ENCODE results near the gene ITGB4.
A peak's percentile ranks its signal among the peaks of the same experiment; 100 is the strongest.

Gene ITGB4

DNA sequence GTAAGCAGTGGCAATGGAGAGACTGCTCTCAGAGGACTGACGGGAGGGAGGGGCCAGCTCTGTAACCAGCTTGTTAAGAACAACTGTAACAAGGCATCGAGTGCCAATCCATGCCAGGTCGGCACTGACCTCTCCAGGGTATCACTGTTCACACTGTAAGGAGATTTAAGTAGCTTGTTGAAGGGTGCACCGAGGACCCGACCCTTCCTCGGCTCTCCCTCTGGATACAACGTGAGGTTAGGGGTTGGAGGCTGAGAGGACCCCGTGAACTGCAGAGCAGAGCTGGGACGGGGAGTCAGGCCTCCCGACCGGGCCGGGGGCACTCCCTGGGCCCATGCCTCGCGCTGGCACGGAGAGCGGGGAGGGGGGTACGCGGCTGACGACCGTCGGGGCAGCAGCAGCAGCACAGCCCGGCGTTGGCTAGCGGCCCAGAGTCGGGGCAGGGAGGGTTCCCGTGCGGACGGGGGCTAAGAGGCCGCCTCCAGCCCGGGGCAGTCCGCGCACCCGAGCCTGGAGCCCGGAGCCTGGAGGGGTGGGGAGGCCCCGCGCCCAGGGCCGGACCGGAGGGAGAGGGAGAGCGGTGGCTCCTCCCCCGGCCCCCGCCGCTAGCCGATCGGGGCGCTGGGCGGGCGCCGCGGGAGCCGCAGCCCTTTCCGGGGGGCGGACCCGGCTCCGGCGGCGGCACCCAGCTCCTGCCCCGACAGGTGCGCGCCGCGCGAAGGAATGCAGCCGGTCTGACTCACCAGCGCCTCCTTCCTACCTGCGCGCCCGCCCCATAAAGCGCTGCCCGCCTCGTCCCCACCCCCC, at the start of gene ITGB4:
TSS of gene ITGB4 (plus strand) at position 804 of the 807 bp plus-strand sequence. CDS start 3,245 bp downstream, outside the sequence.
- DNase-seq = peak; percentile 21

DNA sequence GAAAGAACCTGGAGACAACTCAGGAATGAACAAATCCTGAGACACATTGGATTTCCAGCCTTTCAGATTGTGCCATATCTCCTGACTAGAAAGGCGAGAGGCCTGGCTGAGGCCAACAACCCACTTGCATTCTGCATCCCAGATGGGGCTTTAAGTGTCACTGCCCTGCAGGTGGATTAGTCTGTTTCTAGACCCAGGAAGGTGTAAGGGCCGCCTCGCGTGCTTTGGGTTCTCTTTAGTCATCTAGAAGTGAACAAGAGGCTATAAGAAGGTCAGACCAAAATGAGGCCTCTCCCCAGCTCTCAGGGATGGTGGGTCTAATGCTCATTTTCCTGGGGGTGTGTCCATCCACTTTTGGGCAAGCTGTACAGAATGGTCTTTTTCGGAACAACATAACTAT, 49.2 kb upstream of the ITGB4 start:
- no peak for DNase-seq

GRCh38 chr17:75673487-75673886, 47.8 kb upstream of the ITGB4 start:
- no peak for DNase-seq

DNA sequence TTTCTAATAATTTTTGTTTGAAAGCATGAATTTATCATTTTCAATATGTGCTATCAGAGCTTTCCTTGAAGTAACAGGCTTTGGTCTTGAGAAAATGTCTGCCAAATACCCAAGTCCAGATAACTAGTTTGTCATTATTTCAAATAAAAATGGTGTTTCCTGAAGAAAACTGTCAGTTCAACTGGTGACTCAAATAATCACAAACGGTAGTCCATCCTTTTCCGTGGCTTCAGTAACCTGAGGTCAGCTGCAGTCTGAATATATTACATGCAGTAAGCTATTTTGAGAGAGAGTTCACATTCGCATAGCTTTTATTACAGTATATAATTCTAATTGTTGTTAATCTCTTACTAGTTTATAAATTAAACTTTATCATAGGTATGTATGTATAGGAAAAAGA, 44.8 kb upstream of the ITGB4 start:
- no peak for DNase-seq

GRCh38 chr17:75679706-75680211, 41.5 kb upstream of the ITGB4 start:
- no peak for DNase-seq

DNA sequence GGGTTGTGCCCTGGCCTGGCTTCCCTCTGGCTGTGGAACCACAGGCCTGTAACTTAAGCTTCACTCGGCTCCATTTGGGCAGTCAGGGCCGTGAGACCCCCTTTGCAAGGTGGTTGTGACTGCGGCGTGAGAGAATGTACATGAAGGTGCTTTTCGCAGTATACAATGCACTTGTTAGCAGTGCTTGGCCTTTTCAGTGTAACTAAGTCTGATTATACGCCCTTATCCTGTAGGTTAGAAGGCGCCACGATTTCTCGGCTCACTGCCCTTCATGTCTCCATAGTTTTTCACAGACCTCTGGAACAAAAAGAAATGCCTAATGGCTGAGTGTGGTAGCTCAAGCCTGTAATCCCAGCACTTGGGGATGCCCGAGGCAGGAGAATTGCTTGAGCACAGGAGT, 40.8 kb upstream of the ITGB4 start:
- DNase-seq = no peak

GRCh38 chr17:75681289-75681688, 40.0 kb upstream of the ITGB4 start:
- DNase-seq = no peak

- DNase-seq = no peak
These were observed 37.7 kb upstream of the ITGB4 start for GRCh38 chr17:75683583-75683982.

DNA sequence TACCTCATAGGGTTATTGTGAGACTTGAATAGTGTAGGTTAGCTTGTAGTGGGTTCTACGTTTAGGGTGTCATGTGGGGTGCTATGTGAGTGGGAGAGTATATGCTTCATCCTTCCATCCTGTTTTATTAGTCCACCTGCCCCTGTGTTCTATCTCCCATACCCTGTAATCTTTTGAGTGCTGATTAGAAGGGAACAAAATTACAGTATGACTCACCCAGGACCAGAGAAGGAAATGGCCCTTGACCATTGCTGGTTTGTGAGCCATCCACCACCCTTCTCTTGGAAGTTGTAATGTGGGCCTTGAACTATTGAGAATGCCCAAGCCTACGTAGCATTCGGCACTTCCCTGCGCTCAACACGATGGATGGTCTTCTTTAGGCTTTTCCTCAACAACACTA, 37.0 kb upstream of the ITGB4 start:
- DNase-seq = no peak

GRCh38 chr17:75684924-75685323, 36.3 kb upstream of the ITGB4 start:
- no peak for DNase-seq

GRCh38 chr17:75685499-75685898, 35.8 kb upstream of the ITGB4 start:
- DNase-seq = no peak

- no peak for DNase-seq
These were observed 32.9 kb upstream of the ITGB4 start for GRCh38 chr17:75688209-75688825.

- no peak for DNase-seq
These were observed 31.8 kb upstream of the ITGB4 start for GRCh38 chr17:75689441-75689873.

- DNase-seq = no peak
These were observed 29.9 kb upstream of the ITGB4 start for GRCh38 chr17:75691371-75691791.

DNA sequence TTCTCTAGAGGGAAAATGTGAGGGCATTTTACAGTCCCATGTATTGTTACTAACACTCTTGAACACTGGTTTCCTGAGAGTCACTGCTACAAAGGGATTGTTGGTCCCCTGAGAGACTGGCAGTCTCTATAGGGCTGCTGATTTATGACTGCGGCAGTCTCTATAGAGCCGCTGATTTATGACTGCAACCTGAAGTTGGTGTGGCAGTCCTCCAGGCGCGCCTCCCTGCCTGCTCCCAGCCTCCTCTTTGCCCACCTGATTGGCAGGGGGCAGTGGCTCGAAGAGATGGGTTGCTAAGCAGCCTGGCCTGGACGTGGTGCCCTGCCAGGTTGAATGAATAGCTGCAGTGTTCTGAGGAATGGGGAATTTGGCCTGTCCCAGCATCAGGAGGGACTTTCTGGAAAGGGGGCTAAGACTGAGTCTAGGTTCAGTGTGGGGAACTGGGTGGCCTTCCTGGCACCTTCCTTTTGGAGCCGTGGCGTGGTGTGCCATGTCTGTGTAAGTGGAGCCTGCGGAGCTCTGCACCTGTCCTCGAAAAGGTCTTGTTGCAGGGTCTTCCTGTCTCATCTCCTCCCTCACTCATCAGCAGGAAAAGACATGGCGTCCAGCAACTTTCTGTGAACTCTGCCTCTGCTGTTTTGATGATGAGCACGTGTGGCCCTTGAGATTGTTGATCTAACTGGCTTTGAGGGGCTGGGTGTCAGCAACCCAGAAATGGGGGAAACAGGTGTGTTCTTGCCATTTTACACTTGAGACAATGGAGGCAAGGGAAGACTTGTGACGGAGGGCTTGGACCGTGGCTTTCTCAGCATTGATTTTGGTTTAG, 29.2 kb upstream of the ITGB4 start:
- no peak for DNase-seq

GRCh38 chr17:75692976-75693375, 28.3 kb upstream of the ITGB4 start:
- peak; percentile 5 for DNase-seq

DNA sequence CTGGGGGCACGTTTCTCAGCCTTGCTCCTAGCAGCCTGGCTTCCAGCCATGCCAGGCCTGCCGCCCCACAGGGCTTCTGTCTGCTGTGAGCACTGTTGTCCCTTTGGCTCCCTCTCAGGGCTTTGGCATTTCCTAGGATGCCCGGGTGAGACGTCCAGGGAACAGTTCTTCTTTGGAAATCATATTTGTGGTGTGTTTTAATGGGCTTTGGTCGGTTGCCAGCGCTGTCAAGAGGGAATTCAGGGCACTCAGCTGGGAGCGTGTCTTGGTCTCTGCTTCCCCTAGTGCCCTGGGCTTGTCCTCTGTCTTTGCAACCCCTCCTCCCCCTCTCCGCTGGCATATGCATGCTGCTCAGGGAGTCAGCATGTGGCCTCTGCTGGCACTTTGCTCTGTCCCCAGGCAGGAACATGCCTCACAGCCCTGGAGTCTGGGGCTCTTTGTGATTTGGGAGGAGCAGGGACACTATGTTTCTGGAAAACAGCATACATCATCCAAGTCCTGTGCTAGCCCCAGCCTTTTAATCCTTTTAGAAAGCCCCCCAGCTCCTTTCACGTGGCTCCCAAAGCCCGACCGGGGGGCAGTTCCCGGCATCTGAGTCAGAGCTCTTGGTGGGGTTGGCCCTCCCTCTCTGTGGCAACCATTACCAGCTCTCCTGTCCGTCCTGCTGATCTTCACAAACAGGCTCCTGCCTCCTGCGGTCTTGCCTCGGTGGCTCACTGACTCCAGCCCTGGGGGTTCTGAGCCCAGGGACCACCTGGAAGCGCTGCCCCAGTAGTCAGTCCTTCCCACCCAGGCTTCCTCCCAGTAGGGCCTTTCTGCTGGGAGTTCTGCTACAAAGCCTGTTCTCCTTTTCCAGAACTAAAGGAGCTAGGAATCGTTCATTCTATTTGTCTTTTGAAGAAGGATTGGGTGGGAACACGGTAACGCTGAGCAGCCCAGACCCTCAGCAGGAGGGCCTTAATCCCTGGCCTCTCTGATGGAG, 27.5 kb upstream of the ITGB4 start:
- peak; percentile 72 for DNase-seq

- DNase-seq = peak; percentile 31
These were observed 26.7 kb upstream of the ITGB4 start for GRCh38 chr17:75694536-75694935.

DNA sequence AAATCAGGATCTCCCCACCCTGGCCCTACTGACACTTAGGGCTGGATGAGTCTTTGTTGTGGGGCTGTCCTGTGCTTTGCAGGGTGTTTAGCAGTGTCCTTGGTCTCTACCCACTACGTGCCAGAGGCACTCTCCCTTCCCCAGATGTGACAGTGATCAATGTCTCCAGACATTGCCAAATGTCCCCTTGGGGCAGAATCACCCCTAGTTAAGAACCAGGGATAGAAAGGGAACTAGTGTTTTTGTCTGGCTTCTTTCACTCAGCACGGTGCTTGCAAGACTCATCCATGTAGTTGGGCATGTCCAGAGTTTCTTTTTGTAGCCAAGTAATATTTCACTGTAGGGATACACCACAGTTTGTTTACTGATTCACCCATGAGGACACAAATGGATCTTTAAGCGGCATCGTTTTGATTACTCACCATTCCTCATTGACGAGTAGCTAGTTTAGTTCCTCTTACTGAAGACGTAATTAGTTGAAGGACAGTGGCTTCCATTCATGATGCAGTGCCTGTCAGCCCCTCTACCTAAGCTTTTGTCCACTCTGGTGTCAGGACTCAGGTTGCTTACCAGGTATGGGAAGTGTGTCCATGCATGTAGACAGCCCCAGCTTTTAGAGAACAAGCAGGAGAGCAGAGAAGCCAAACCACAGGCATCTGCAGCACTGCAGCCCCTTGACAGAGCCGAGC, 26.0 kb upstream of the ITGB4 start:
- no peak for DNase-seq

GRCh38 chr17:75695830-75696271, 25.4 kb upstream of the ITGB4 start:
- DNase-seq = no peak

GRCh38 chr17:75697651-75698291, 23.5 kb upstream of the ITGB4 start:
- no peak for DNase-seq
